HG03565 (cell line): ENCODE results near the gene ENKD1.
A peak's percentile ranks its signal among the peaks of the same experiment; 100 is the strongest.

ENCODE experiments used
- ATAC-seq: cut with Tn5 transposase; IDR thresholded peaks from one replicate; pipeline ENCODE4 v1.9.1; 2021; ENCODE audit warnings: mild to moderate bottlenecking, moderate library complexity; ENCODE audit not compliant: unreplicated experiment

ENKD1 gene

DNA sequence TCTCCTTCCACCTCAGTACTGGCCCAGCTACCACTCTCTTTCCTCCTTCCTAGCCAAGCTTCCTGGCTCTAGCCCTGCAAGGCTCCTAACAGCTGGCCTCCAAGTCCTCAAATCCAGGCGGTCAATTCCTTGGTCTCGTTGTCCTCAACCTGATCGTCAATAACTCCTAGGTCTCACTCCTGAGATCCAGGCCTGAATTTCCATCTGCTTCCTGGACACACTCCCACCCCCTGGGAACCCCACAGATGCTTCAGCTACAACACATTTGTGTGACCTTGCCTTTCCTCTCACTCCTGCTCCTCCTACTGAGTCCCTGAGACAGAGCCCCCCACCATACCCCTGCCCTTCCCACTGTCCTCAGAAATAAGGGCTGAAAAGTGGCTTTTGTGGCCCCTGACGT is 2.3 kb downstream of the ENKD1 start:
- no peak for ATAC-seq

DNA sequence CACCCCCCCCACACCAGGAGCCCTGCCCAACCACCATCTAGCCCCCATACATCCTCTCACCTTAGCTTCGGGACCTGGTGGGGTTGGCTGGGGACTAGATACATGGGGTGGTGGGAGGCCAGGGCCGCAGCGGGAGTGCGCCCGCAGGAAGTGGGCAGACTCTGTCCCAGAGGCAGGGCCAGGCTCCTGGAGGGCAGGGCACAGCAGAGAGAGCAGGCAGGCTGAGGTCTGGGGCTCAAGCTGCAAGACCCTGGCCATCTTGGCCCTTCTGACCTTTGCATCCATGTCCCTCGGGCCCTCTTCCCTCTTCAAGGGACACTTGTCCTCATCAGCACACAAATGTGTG is 2.7 kb downstream of the ENKD1 start:
- no peak for ATAC-seq

DNA sequence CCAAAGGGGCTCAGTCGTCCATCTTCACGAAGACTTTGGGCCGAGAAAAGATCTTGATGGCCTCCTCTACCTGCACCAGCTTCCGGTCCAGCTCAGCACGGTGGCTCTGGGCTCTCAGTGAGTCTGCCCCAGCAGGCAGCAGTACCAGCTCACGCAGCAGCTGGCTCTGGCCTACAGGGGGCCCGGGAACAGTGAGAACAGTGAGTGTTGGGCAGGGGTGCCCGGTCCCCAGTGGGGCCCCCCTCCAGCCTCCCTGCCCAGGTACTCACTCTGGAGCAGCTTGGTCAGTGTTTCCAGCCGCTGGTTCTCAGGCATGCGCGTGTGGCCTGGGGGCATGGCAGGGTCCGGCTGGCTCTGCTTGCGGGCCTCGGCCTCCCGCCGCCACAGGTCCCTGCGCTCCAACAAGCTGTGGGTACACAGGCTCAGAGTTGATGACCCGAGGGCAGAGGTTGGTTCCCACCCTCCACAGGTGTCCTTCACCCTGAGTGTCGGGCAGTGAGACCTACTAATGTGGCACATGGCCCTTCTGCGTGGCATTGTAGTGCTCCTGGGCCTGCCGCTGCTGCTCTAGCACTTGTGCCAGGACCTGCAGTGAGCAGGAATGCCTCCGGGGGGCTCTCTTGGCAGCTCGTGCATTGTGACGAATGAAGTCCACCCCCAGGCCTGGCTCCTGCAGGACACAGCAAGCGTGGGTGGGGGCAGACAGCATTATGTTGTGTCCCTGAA is 3.2 kb downstream of the ENKD1 start:
- no peak for ATAC-seq

DNA sequence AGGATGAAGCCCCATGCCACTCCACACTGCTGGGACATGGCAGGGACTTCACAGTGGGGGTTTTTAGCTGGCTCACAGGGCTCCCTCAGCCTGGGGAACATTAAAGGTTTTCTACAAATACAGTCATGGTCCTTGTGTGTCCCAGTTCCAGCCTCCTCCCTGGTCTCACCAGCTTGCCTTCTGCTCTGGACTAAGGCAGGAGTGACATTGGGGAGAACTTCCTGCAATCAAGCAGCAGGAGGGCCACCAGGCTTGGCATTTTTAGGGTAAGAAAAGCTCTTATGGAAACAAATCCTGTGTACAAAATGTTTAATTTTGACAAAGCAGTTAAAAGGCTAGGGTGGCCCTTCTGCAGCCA is 3.9 kb downstream of the ENKD1 start:
- ATAC-seq = no peak

DNA sequence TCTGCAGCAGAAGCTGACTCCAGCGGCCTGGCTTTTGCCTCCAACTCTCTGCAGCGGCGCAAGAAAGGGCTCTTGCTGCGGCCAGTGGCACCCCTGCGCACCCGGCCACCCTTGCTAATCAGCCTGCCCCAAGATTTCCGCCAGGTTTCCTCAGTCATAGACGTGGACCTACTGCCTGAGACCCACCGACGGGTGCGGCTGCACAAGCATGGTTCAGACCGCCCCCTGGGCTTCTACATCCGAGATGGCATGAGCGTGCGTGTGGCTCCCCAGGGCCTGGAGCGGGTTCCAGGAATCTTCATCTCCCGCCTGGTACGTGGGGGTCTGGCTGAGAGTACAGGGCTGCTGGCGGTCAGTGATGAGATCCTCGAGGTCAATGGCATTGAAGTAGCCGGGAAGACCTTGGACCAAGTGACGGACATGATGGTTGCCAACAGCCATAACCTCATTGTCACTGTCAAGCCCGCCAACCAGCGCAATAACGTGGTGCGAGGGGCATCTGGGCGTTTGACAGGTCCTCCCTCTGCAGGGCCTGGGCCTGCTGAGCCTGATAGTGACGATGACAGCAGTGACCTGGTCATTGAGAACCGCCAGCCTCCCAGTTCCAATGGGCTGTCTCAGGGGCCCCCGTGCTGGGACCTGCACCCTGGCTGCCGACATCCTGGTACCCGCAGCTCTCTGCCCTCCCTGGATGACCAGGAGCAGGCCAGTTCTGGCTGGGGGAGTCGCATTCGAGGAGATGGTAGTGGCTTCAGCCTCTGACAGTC is 4.5 kb downstream of the ENKD1 start:
- no peak for ATAC-seq

DNA sequence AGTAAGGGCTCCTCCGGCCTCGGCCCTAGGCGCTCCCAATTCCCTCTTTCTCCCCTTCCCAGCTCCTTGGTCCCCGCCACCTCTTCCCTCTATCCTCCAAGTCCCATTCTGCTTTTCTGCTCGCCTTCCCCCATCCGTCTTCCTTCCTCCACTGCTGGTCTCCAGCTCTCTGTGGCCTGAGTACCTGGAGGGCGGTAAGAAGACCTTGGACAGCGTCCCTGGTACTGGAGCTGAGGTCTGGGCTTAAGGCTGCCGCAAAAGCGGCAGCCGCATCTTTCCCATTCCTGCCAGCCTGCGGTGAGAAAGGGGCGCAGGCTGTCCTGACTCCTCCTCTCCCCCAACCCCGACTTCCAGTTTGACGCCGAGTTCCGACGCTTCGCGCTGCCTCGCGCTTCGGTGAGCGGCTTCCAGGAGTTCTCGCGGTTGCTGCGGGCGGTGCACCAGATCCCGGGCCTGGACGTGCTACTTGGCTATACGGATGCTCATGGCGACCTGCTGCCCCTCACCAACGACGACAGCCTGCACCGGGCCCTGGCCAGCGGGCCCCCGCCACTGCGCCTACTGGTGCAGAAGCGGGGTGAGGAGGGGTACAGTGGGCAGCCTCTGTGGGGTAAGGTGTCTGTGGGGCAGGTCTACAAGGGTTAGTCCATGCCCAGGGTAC is 5.3 kb downstream of the ENKD1 start:
- ATAC-seq = no peak

DNA sequence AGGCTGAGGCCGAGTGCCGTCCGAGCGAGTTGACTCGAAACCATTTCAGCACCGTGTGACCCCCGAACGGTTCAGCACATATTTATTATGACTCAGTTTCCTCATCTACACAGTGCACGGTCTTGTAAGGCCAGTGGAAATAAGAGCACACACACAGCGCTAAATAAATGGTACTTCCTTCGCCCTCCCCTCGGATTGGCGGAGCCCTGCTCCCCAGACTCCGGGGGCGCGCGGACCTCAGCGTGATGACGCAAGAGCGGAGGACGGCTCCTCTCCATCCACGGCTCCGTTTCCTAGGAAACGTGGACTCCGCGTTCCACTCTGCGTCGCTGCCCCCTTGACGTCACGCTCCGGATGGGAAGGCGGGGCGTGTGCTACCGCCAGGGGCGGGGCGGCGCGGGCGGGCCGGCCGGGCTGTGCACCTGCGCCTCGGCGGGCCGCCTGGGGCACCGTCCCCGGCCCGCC is 6.0 kb downstream of the ENKD1 start, which contains the start of gene PARD6A:
PARD6A (plus strand) TSS at position 397 of the 465 bp plus-strand sequence. CDS start 79 bp downstream, outside the sequence.
- ATAC-seq = peak; percentile 71

DNA sequence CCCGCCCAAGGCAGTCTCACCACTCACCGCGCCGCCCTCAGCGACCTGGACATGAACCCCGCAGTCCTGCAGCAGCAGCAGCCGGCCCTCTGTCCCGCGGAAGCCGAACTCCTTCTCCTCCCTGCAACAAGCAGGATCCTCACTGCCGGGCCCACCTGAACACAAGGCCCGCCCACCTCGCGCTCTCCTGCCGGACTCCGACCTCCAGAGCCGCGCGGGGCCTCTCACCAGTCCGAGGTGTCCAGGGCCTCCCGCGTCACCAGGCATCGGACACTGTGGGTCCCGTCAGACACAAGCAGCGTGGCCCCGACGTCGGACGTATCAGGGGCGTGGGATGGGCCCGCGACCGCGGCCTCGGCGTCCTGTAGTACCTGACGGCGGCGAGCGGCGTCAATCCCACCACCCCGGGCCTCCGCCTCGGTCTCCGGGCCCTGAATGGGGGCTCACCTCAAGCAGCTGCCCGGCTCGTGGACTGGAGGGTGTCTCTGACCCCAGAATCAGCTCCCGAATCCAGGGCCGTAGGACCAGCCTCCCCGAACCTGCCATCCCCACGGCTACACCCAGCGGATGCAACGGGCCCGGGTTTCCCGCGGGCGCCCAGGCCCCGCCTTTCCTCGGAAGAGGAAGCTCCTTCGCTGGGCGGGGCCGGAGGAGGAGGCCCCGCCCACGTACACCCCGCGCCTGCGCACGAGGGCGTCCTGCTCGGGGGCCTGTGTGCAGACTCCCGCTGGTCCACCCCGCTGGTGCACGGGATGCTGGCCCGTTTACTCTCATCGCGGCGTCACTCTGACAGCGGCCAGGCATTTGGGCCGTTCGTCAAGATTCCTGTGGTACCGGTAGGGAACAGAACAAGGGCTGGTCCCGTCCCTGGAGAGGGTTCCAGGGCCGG is 6.6 kb downstream of the ENKD1 start, which contains the start of gene ACD:
ACD (minus strand) TSS at position 586 of the 889 bp plus-strand sequence; CDS start at position 546, 40 bp downstream.
- ATAC-seq = peak; percentile 50

DNA sequence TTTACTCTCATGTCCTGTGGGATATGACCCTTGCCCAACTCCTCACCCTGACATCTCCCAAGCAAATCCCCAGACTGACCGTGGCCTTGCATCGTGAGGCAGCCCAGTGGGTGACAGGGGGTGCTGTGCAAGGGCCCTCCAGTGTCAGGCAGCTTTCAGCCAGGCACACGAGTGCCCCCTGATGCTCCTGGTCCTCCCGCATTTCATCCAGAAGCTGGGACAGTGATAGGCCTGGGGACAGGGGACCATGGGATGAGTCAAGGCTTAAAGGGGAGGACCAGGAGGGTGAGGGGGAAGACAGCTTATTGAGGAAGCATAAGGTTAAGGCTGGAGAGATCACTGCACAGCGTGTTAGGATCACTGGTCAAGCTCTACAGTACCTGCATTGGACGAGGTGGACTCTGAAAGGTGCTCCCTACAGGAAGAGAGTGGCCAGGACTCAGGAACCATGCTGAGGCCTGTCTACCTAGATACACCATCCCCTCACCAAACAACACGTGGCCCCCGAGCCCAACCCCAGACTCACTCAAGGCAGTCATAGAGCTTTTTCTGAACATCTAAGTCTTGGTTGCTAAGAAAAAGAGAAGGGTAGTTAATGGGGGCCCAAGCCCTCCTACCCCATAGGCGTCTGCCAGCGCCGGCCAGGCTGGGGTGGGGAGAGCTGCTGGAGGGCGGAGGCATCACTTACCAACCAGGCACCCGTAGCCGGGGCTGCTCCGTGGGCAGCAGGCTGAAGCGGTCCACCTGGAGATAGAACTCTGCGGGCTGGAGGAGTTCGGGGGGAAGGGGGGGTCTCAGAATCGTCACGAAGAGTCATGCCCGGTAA is 7.5 kb downstream of the ENKD1 start:
- no peak for ATAC-seq

DNA sequence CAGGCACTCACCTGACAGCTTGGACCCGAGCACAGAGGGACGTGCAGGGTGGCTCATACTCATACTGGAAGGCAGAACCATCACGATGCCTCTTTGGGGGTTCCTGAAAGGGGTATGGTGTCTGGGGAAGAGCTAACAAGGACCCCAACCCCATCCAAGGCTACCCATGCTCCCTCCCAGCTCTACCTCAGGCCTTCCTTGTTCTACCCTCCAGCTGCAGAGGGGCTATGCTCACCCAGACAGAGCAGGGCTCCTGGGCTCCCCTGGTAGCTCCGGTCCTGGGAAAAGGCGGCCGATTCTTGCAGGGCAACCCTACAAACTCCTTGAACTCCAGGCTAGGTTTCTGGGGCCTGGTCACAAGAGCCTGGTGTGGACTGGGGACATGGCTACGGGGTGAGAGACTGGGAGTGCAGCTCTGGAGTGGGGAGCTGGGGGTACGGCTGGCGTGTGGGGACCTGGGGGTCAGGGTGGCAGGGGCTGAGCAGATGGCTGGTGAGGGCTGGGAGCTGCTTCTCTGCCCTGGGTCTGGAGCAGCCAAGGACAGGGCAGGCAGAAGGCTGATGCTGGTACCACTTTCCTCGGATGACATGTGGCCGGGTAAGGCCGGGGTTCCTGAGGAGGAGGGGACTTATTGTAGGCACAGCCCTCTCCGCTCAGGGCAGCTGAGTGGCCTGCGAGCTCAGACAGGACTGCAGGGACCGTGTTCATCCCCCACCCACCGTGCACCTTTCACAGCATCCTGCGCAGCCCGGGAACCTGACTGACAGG is 8.6 kb downstream of the ENKD1 start:
- ATAC-seq = no peak

DNA sequence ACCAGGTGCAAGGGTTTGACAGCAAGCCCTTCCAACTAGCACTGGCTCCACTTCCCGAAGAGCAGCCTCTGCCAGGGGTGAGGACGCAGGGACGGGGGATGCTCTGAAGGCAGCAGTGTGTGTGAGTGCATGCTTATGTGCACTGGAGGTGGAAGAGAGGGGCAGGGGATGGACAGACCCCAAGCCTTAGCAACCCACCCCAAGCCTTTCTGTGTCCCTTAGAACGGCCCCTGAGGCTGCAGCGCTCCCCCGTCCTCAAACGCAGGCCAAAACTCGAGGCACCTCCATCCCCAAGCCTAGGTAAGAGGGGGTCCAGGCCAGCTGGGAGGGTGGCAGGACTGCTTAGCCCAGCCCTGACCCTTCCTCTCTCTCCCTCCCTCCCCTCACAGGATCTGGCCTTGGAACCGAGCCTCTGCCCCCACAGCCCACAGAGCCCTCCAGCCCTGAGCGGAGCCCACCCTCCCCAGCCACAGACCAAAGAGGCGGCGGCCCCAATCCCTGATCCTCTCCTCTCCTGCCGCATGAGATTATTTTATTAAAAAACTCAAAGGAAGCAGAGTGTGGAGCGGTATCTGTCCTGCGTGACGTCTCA is 9.4 kb downstream of the ENKD1 start:
- ATAC-seq = no peak

DNA sequence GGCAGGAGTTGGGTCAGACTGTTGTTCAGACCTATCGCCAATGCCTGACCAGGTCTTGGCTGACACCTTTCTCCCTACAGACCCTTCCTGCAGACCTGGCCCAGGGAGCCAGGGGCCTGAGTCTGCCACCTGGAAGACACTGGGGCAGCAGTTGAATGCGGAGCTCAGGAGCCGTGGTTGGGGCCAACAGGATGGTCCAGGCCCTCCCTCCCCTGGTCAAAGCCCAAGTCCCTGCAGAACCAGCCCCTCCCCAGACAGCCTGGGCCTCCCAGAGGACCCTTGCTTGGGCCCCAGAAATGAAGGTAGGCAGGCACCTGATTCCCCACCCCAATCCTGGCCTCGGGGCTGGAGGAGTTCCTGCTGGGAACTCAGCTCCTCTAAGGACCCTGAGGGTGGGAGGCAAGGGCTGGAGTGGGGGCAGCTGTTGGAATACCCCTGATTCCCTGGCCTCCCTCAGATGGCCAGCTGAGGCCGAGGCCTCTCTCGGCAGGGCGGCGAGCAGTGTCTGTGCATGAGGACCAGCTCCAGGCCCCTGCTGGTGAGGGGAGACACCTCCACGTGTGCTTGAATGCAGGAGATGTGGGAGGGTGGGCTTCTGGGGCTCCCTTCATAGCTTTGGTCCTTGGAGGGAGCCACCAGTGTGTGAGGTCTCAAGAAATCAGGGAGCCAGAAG is 10.1 kb downstream of the ENKD1 start:
- no peak for ATAC-seq

DNA sequence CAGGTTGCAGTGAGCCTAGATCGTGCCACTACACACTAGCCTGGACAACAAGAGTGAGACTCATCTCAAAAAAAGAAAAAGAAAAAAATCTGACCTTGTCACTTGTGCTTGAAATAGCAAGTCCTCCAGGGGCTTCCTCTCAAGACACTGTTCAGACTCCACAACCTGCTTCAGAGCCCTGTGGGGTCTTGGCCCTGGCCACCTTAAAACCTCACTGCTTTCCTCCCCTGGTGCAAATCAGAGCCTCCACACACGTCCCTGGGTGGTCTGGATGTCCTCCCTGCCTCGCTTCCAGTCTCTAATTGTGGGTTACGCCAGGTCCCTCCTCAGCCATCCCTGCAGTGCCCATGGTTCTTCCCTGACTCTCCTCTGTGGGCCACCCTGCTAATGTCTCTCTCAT is 11.2 kb downstream of the ENKD1 start:
- ATAC-seq = no peak

DNA sequence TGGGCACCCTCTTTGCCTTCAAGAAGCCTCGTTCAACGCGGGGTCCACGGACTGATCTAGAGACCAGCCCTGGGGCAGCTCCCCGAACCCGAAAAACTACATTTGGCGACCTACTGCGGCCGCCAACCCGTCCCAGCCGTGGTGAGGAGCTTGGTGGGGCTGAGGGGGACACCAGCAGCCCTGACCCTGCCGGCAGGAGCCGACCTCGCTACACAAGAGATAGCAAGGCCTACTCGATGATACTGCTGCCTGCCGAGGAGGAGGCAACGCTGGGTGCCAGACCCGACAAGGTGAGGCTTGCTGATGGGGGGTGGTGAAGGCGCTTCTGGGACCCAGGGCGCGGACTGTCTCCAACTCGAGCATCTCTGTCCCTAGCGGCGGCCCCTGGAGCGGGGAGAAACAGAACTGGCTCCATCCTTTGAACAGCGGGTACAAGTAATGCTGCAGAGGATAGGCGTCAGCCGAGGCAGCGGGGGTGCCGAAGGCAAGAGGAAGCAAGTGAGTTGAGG is 12.1 kb downstream of the ENKD1 start:
- no peak for ATAC-seq

DNA sequence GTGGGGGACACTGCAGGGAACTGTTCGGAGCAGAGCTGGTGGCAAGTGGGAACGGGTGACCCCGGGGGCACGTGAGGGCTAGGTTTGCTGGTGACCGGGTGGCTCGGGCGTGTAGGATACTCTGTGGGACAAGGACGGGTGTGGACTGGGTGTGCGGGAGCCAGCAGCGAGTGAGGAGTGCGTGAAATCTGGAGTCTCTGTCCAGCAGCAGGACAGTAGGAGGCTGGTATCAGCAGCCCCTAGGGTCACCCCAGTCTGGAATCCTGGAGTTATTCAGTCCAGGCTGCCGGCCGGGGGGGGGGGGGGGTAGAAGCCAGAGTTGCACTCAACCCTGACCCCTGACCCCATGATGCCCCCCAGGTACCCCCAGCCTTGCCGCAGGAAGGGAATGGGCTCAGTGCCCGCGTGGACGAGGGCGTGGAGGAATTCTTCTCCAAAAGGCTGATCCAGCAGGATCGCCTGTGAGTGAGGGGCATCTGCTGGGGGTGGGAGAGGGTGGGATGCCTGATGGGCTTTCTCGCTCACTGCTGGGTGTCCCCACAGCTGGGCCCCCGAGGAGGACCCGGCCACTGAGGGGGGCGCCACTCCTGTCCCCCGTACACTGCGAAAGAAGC is 12.7 kb downstream of the ENKD1 start:
- no peak for ATAC-seq

DNA sequence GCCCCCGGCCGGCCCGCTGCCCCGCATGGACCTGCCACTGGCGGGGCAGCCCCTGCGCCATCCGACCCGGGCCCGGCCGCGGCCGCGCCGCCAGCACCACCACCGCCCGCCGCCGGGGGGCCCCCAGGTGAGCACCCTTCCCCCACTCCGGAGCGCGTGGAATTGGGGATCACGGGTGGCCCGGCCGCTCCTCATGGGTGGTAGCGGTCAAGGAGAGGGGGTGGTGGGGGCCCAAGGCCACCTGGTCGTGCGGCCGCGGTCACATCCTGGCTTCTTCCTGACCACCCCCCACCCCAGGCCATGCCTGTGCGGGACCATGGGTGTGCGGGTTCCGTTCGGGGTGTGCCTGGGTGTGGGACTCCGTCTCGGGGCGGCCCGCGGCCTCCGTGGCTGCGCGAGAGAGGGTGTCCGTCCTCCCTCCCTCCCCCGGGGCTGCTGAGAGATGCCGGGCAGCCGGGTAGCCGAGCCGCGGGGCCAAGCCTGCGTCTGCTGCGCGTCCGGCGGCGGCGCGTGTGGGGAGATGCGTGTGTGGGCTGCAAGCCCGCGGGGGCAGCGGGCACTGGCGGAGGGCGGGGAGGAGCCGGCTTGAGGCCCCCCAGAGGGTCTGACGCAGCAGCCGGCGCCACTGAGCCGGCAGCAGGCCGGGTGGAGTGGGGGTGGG is 13.3 kb downstream of the ENKD1 start:
- no peak for ATAC-seq

DNA sequence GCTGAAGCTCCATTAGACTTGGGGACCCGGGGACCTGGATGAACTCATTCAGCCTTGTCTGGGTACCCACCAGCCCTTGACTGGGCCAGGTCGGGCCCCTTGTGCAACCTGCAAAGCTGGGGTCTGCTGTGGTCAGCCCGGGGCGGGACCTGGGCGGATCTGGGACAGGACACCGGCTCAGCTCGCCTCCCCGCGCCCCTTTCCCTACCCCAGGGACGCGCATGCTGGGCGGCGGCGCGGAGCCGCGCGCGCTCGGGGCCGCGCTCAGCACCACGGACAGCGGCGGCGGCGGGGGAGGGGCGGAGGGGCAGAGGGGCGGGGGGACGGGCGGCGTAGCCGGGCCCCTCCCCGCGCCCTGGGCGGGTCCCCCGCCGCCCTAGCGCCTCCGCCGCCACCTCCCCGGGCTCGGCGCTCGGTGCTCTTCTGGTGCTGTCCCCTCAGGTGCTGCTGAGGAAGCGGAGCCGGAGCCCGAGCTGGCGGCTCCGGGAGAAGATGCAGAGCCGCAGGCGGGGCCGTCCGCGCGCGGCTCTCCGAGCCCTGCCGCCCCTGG is 13.9 kb downstream of the ENKD1 start:
- no peak for ATAC-seq
